PC-3 (cell line): Measurements from ENCODE around the gene ZNF462. TPM values are rescaled to one million over a fixed set of nuclear protein-coding genes. Genes with fewer than 3 reads are reported as not detected.

ENCODE experiments used
- ATAC-seq: fragments of 200-7000 bp; cut with Tn5 transposase; 2 replicates; pipeline ENCODE4 v1.9.1; 2020; ENCODE audit warnings: mild to moderate bottlenecking, moderate library complexity
- BruUV-seq: library from RNA; stranded (reverse); fragments of 400-500 nt; replicated peaks from 2 replicates; lab custom pipeline; 2021; lab: Mats Ljungman, UMichigan
- CTCF ChIA-PET: fragments of 300-600 bp; sonication (Branson Sonifier 250); formaldehyde crosslinking; loops from one replicate; lab custom pipeline; 2022; ENCODE audit warnings: antibody characterized with exemption; lab: Charles Lee
- POLR2A ChIA-PET: fragments of 300-600 bp; sonication (Branson Sonifier 250); formaldehyde crosslinking; loops from one replicate; lab custom pipeline; 2022; ENCODE audit warnings: antibody characterized with exemption; ENCODE audit not compliant: unreplicated experiment; lab: Charles Lee
- DNase-seq: peaks from one replicate; pipeline ENCODE4 v3.0.0-alpha.2; 2015
- H2AFZ ChIP-seq: fragments of 300-600 bp; sonication (generic); 2 replicates; pipeline ENCODE4 v1.6.0; 2016; ENCODE audit warnings: antibody characterized with exemption, low read length
- H3F3A ChIP-seq: fragments of 300-600 bp; sonication (generic); one replicate; pipeline ENCODE4 v1.6.0; 2017; ENCODE audit warnings: antibody characterized with exemption, low read length, control low read depth, mild to moderate bottlenecking; ENCODE audit not compliant: unreplicated experiment
- H3K27ac ChIP-seq: fragments of 300-600 bp; sonication (generic); 2 replicates; pipeline ENCODE4 v1.5.1; 2016; ENCODE audit warnings: mild to moderate bottlenecking, low read length
- H3K27me3 ChIP-seq: fragments of 300-600 bp; sonication (generic); 2 replicates; pipeline ENCODE4 v1.6.1; 2016; ENCODE audit warnings: low read length, mixed read lengths
- H3K36me3 ChIP-seq: fragments of 300-600 bp; sonication (generic); 2 replicates; pipeline ENCODE4 v1.6.1; 2016; ENCODE audit warnings: low read depth, mixed run types, low read length, mixed read lengths
- H3K4me1 ChIP-seq: fragments of 300-600 bp; sonication (generic); 2 replicates; pipeline ENCODE4 v1.5.1; 2016; ENCODE audit warnings: low read length; ENCODE audit not compliant: insufficient read depth
- H3K4me2 ChIP-seq: fragments of 300-600 bp; sonication (generic); 2 replicates; pipeline ENCODE4 v1.6.0; 2016; ENCODE audit warnings: low read length
- H3K4me3 ChIP-seq: fragments of 300-600 bp; sonication (generic); 2 replicates; pipeline ENCODE4 v1.5.1; 2016; ENCODE audit warnings: mild to moderate bottlenecking, low read length, mixed read lengths
- H3K79me2 ChIP-seq: fragments of 300-600 bp; sonication (generic); 2 replicates; pipeline ENCODE4 v1.6.1; 2017; ENCODE audit warnings: low read length, mixed read lengths
- H3K9ac ChIP-seq: fragments of 300-600 bp; sonication (generic); 2 replicates; pipeline ENCODE4 v1.6.0; 2016; ENCODE audit warnings: mild to moderate bottlenecking, low read length
- H3K9me2 ChIP-seq: fragments of 300-600 bp; sonication (generic); replicated peaks from 2 replicates; pipeline ENCODE4 v1.6.1; 2016; ENCODE audit warnings: mixed run types, low read length, mixed read lengths
- H3K9me3 ChIP-seq: fragments of 300-600 bp; sonication (generic); 2 replicates; pipeline ENCODE4 v1.6.1; 2016; ENCODE audit warnings: low read length, mixed read lengths
- H4K20me1 ChIP-seq: fragments of 300-600 bp; sonication (generic); 2 replicates; pipeline ENCODE4 v1.6.1; 2016; ENCODE audit warnings: low read length, mixed read lengths
- CTCF ChIP-seq: fragments of 300-600 bp; sonication (generic); conservative IDR thresholded peaks from 2 replicates; pipeline ENCODE4 v1.5.1; 2017; ENCODE audit warnings: antibody characterized with exemption, low read depth, mild to moderate bottlenecking, low read length
- EZH2 ChIP-seq: fragments of 300-600 bp; sonication (generic); IDR thresholded peaks from one replicate; pipeline ENCODE4 v1.6.1; 2017; ENCODE audit warnings: antibody characterized with exemption, mild to moderate bottlenecking, low read length; ENCODE audit not compliant: unreplicated experiment
- EZH2phosphoT487 ChIP-seq: fragments of 300-600 bp; sonication (generic); IDR thresholded peaks from 2 replicates; pipeline ENCODE4 v1.6.1; 2018; ENCODE audit warnings: mild to moderate bottlenecking, antibody characterized with exemption, low read length, borderline replicate concordance
- intact Hi-C: fragments of 100-400 bp; cut with micrococcal nuclease; formaldehyde crosslinking; loops from 2 replicates; pipeline ENCODE4 v1.9.0; 2023
- total RNA-seq: library from RNA; depleted of rRNA; stranded (reverse); fragments of >200 nt; gene quantifications from 2 replicates; pipeline ENCODE4 v1.2.3, GENCODE V29; 2014

The ZNF462 gene
- total RNA-seq, 1 experiment from 2014 or later: 21.2 TPM

GRCh38 chr9:106992186-106992585 lies 129.2 kb downstream of the ZNF462 start:
- Histone ChIP-seq H3K79me2 (0 out of 2 replicates have a peak, but pooled peaks cover 3% of the 10 kb centered on the region), H4K20me1 (no peaks in the 10 kb centered on the region), H3K36me3 (peaks cover 29% of the 10 kb centered on the region), H3K9ac (no peak overlapping the region), H3K4me3 (no peak overlapping the region), H3K4me2 (no peak overlapping the region), H3K27me3 (no peaks in the 10 kb centered on the region), H3K9me2 (no peaks in the 10 kb centered on the region), H3K27ac (no peak overlapping the region), H3K9me3 (no peaks in the 10 kb centered on the region), H3F3A (no peaks in the 10 kb centered on the region), H3K4me1 (no peaks in the 10 kb centered on the region), H2AFZ (no peak overlapping the region)
- ATAC-seq: no peak
- TF ChIP-seq CTCF: no peak
- no peak for TF ChIP-seq EZH2phosphoT487
- intact Hi-C loops: no loop called here
- POLR2A ChIA-PET: no interaction called here
- no TSS peak for BruUV-seq
- CTCF ChIA-PET: no interaction called here
- DNase-seq: no peak

- no peaks in the 10 kb centered on the region for H3K4me1 ChIP-seq
- H3K4me3 ChIP-seq: no peak overlapping the region
- POLR2A ChIA-PET: no interaction called here
- DNase-seq: no peak
- no peak overlapping the region for H2AFZ ChIP-seq
- H3K79me2 ChIP-seq: 0 out of 2 replicates have a peak, but pooled peaks cover 3% of the 10 kb centered on the region
- no peak overlapping the region for H3K27ac ChIP-seq
- H3K9me3 ChIP-seq: no peaks in the 10 kb centered on the region
- H4K20me1 ChIP-seq: no peaks in the 10 kb centered on the region
- no peaks in the 10 kb centered on the region for H3F3A ChIP-seq
- TF ChIP-seq EZH2phosphoT487 (no peak), EZH2 (no peak), CTCF (no peak)
- CTCF ChIA-PET: no interaction called here
- no TSS peak for BruUV-seq
- H3K4me2 ChIP-seq: no peak overlapping the region
- no peak overlapping the region for H3K9ac ChIP-seq
- H3K27me3 ChIP-seq: no peaks in the 10 kb centered on the region
- H3K36me3 ChIP-seq: peaks cover 27% of the 10 kb centered on the region
- intact Hi-C loops: no loop called here
- H3K9me2 ChIP-seq: no peaks in the 10 kb centered on the region
- no peak for ATAC-seq
Observed at GRCh38 chr9:106993603-106994002, 130.6 kb downstream of the ZNF462 start.

DNA sequence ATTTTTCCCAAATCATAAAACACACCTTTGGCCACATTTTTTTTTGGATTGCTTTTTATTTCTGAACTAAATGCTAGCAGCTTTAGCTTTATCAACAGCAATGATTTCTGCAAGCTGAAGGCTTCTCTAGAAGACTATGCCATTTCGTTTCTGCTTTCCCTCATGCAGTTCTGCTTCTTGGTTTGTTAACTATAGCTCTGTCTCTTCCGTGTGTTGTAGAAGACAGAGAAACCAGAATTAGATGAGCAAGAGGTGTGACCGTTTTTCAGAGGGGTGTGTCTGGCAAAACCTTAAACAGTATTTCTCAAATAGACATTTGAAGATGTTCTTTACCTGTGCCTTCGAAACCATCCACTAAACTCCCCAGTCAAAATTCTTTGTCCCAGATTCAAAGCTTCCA lies 131.5 kb downstream of the ZNF462 start:
- BruUV-seq: no TSS peak
- Histone ChIP-seq H3K27ac (no peak overlapping the region), H3K9me3 (no peaks in the 10 kb centered on the region), H3K27me3 (no peaks in the 10 kb centered on the region), H3K9me2 (no peaks in the 10 kb centered on the region), H3K36me3 (peaks cover 24% of the 10 kb centered on the region), H3K4me1 (no peaks in the 10 kb centered on the region), H2AFZ (no peak overlapping the region), H4K20me1 (no peaks in the 10 kb centered on the region), H3K4me3 (no peak overlapping the region), H3F3A (no peaks in the 10 kb centered on the region), H3K9ac (no peak overlapping the region), H3K4me2 (no peak overlapping the region), H3K79me2 (0 out of 2 replicates have a peak, but pooled peaks cover 3% of the 10 kb centered on the region)
- intact Hi-C loops: no loop called here
- ChIA-PET POLR2A (interaction anchor here (0.7 kb wide), 1 partner anchor 158 kb away, joined by 4 read pairs; no protein-coding TSS in a partner anchor), CTCF (no interaction called here)
- TF ChIP-seq EZH2phosphoT487: no peak
- no peak for TF ChIP-seq EZH2
- no peak for TF ChIP-seq CTCF
- ATAC-seq: no peak
- DNase-seq: no peak
